SK-N-SH treated with all-trans-retinoic acid at 6 μM for 48 hours (cell line): ENCODE data around the gene CFAP20DC.

Source experiments
- ATAC-seq: fragments of 200-7000 bp; cut with Tn5 transposase; 3 replicates; pipeline ENCODE4 v1.9.1; 2020; ENCODE audit warnings: mild to moderate bottlenecking, moderate library complexity
- ARNTL ChIP-seq: fragments of 450-650 bp; formaldehyde crosslinking; IDR thresholded peaks from 2 replicates; pipeline ENCODE4 v1.5.0; 2020; ENCODE audit warnings: low read depth, mild to moderate bottlenecking, moderate library complexity, borderline replicate concordance
- BACH2 ChIP-seq: fragments of 250-450 bp; sonication (Bioruptor Pico); IDR thresholded peaks from 2 replicates; pipeline ENCODE4 v1.9.0; 2021; ENCODE audit warnings: mild to moderate bottlenecking, borderline replicate concordance
- CREB5 ChIP-seq: fragments of 250-450 bp; sonication (Bioruptor Pico); IDR thresholded peaks from 2 replicates; pipeline ENCODE4 v1.5.1; 2020; ENCODE audit warnings: low read depth, mild to moderate bottlenecking, moderate library complexity
- CSRNP3 ChIP-seq: fragments of 250-450 bp; sonication (Bioruptor Pico); IDR thresholded peaks from 2 replicates; pipeline ENCODE4 v1.5.1; 2021; ENCODE audit warnings: mild to moderate bottlenecking, moderate library complexity
- ESRRG ChIP-seq: fragments of 250-450 bp; sonication (Bioruptor Pico); IDR thresholded peaks from 2 replicates; pipeline ENCODE4 v1.6.1; 2021; ENCODE audit warnings: mild to moderate bottlenecking
- GLIS3 ChIP-seq: fragments of 250-450 bp; sonication (Bioruptor Pico); IDR thresholded peaks from 2 replicates; pipeline ENCODE4 v1.5.0; 2020; ENCODE audit warnings: mild to moderate bottlenecking, moderate library complexity
- ISL1 ChIP-seq: fragments of 250-450 bp; sonication (Bioruptor Pico); IDR thresholded peaks from 2 replicates; pipeline ENCODE4 v2.1.2; 2022; ENCODE audit warnings: mild to moderate bottlenecking, moderate library complexity
- OSR1 ChIP-seq: fragments of 250-450 bp; sonication (Bioruptor Pico); IDR thresholded peaks from 2 replicates; pipeline ENCODE4 v1.8.0; 2022; ENCODE audit warnings: moderate library complexity, mild to moderate bottlenecking, inconsistent platforms
- POU6F1 ChIP-seq: fragments of 250-450 bp; sonication (Bioruptor Pico); IDR thresholded peaks from 2 replicates; pipeline ENCODE4 v1.8.0; 2021; ENCODE audit warnings: low read depth, mild to moderate bottlenecking, moderate library complexity, borderline replicate concordance
- PPARA ChIP-seq: fragments of 250-450 bp; sonication (Bioruptor Pico); IDR thresholded peaks from 2 replicates; pipeline ENCODE4 v1.5.0; 2020; ENCODE audit warnings: mild to moderate bottlenecking, borderline replicate concordance
- RARB ChIP-seq: fragments of 250-450 bp; sonication (Bioruptor Pico); IDR thresholded peaks from 2 replicates; pipeline ENCODE4 v1.8.0; 2021; ENCODE audit warnings: mild to moderate bottlenecking, moderate library complexity
- TCF4 ChIP-seq: fragments of 250-450 bp; sonication (Bioruptor Pico); IDR thresholded peaks from 2 replicates; pipeline ENCODE4 v1.8.0; 2021; ENCODE audit warnings: mild to moderate bottlenecking, moderate library complexity, borderline replicate concordance
- TOX ChIP-seq: fragments of 250-450 bp; sonication (Bioruptor Pico); IDR thresholded peaks from 2 replicates; pipeline ENCODE4 v1.8.0; 2021; ENCODE audit warnings: mild to moderate bottlenecking, moderate library complexity, borderline replicate concordance
- TSHZ2 ChIP-seq: fragments of 250-450 bp; sonication (Bioruptor Pico); IDR thresholded peaks from 2 replicates; pipeline ENCODE4 v1.5.0; 2020; ENCODE audit warnings: mild to moderate bottlenecking, moderate library complexity
- ZC3H10 ChIP-seq: fragments of 250-450 bp; sonication (Bioruptor Pico); IDR thresholded peaks from 2 replicates; pipeline ENCODE4 v1.5.1; 2021; ENCODE audit warnings: mild to moderate bottlenecking, moderate library complexity
- ZFP30 ChIP-seq: fragments of 450-650 bp; formaldehyde crosslinking; IDR thresholded peaks from 2 replicates; pipeline ENCODE4 v1.5.0; 2022; ENCODE audit warnings: mild to moderate bottlenecking, moderate library complexity
- ZNF565 ChIP-seq: fragments of 450-650 bp; formaldehyde crosslinking; conservative IDR thresholded peaks from 2 replicates; pipeline ENCODE4 v1.5.0; 2020; ENCODE audit warnings: low read depth, mild to moderate bottlenecking, moderate library complexity
- ZNF70 ChIP-seq: fragments of 450-650 bp; formaldehyde crosslinking; IDR thresholded peaks from 2 replicates; pipeline ENCODE4 v1.5.0; 2020; ENCODE audit warnings: mild to moderate bottlenecking, moderate library complexity
- ZNF8 ChIP-seq: fragments of 450-650 bp; formaldehyde crosslinking; IDR thresholded peaks from 2 replicates; pipeline ENCODE4 v1.5.0; 2020; ENCODE audit warnings: mild to moderate bottlenecking, moderate library complexity

Gene CFAP20DC

GRCh38 chr3:58991623-58992022, 58.2 kb downstream of the CFAP20DC start:
- ATAC-seq, result no peak
- TF ChIP-seq CSRNP3 (CRISPR knock-in tag), result no peak
- no peak for TF ChIP-seq ZNF70 (CRISPR knock-in tag)
- TF ChIP-seq ESRRG (CRISPR knock-in tag), result no peak
- no peak for TF ChIP-seq TCF4 (CRISPR knock-in tag)
- no peak for TF ChIP-seq RARB (CRISPR knock-in tag)
- TF ChIP-seq PPARA (CRISPR knock-in tag), result no peak
- TF ChIP-seq TSHZ2 (CRISPR knock-in tag), result no peak
- no peak for TF ChIP-seq ZFP30 (CRISPR knock-in tag)
- TF ChIP-seq ZNF565 (CRISPR knock-in tag), result no peak
- no peak for TF ChIP-seq ISL1 (CRISPR knock-in tag)
- TF ChIP-seq OSR1, result no peak
- TF ChIP-seq ARNTL (CRISPR knock-in tag), result no peak
- no peak for TF ChIP-seq CREB5 (CRISPR knock-in tag)
- TF ChIP-seq BACH2 (CRISPR knock-in tag), result no peak
- TF ChIP-seq GLIS3 (CRISPR knock-in tag), result no peak
- no peak for TF ChIP-seq ZNF8
- TF ChIP-seq TOX (CRISPR knock-in tag), result no peak
- TF ChIP-seq ZC3H10 (CRISPR knock-in tag), result no peak
- TF ChIP-seq POU6F1 (CRISPR knock-in tag), result no peak
- TF ChIP-seq, all 23 proteins: peak for 0

GRCh38 chr3:58991026-58991425, 58.8 kb downstream of the CFAP20DC start:
- no peak for TF ChIP-seq BACH2 (CRISPR knock-in tag)
- no peak for TF ChIP-seq ZC3H10 (CRISPR knock-in tag)
- ATAC-seq, result no peak

- peak; percentile 46 for ATAC-seq
- no peak for TF ChIP-seq TCF4 (CRISPR knock-in tag)
- no peak for TF ChIP-seq TSHZ2 (CRISPR knock-in tag)
- no peak for TF ChIP-seq POU6F1 (CRISPR knock-in tag)
These were observed 59.9 kb downstream of the CFAP20DC start for GRCh38 chr3:58989955-58990354.
